K562 (cell line): ENCODE data around the gene TTC22. TPM values are rescaled to one million over a fixed set of nuclear protein-coding genes. Genes with fewer than 3 reads are reported as not detected.

Experiments used
- ARID3A ChIP-seq: IDR thresholded peaks from 2 replicates; pipeline ENCODE4 v1.6.1; 2012; ENCODE audit warnings: low read depth, low read length, improper control_type of control experiment, borderline replicate concordance
- DMBX1 ChIP-seq: fragments of 250-450 bp; sonication (Bioruptor Pico); IDR thresholded peaks from 2 replicates; pipeline ENCODE4 v1.8.0; 2022; ENCODE audit warnings: inconsistent platforms, mild to moderate bottlenecking, moderate library complexity, borderline replicate concordance
- ELF1 ChIP-seq: fragments of 200-800 bp; sonication (Bioruptor generic); IDR thresholded peaks from 2 replicates; pipeline ENCODE4 v1.6.1; 2016; ENCODE audit warnings: missing genetic modification characterization, missing compliant biosample characterization
- ETS2 ChIP-seq: IDR thresholded peaks from 2 replicates; pipeline ENCODE4 v1.6.1; 2016; ENCODE audit warnings: borderline replicate concordance, missing genetic modification characterization, mild to moderate bottlenecking, moderate library complexity, missing compliant biosample characterization; ENCODE audit not compliant: poor library complexity, severe bottlenecking
- EZH2 ChIP-seq: IDR thresholded peaks from 2 replicates; pipeline ENCODE4 v1.6.1; 2012; ENCODE audit warnings: low read depth, mild to moderate bottlenecking, inconsistent platforms, low read length, borderline replicate concordance
- HNRNPUL1 ChIP-seq: fragments of 200-400 bp; formaldehyde crosslinking; IDR thresholded peaks from 2 replicates; pipeline ENCODE4 v1.6.1; 2017; ENCODE audit warnings: low read length
- ILK ChIP-seq: fragments of 450-650 bp; IDR thresholded peaks from 2 replicates; pipeline ENCODE4 v1.6.1; 2016; ENCODE audit warnings: missing genetic modification characterization, low read depth, mild to moderate bottlenecking, missing compliant biosample characterization, moderate library complexity, borderline replicate concordance
- KDM4B ChIP-seq, 2 experiments: fragments of 450-650 bp in 1 of 2; sonication (generic) in 1 of 2; IDR thresholded peaks; 2 replicates each; pipeline ENCODE4 v1.6.1; 2016 to 2017; ENCODE audit warnings: borderline replicate concordance in 2 of 2, antibody characterized with exemption in 1 of 2, low read depth in 1 of 2, mild to moderate bottlenecking in 1 of 2
- MECOM ChIP-seq: fragments of 250-450 bp; sonication (Bioruptor Pico); IDR thresholded peaks from 2 replicates; pipeline ENCODE4 v1.8.0; 2022; ENCODE audit warnings: inconsistent platforms
- NR2C2 ChIP-seq, 2 experiments: fragments of 200-800 bp in 1 of 2; sonication (Bioruptor generic) in 1 of 2; sonication (generic) in 1 of 2; formaldehyde crosslinking in 1 of 2; IDR thresholded peaks; 2 replicates each; pipeline versions ENCODE4 v1.6.1 to v1.8.0; 2016 to 2022; ENCODE audit warnings: mild to moderate bottlenecking in 1 of 2, missing compliant biosample characterization in 1 of 2, missing genetic modification characterization in 1 of 2, missing genetic modification reagents in 1 of 2
- PHB ChIP-seq: fragments of 250-450 bp; sonication (Bioruptor Pico); IDR thresholded peaks from 2 replicates; pipeline ENCODE4 v1.5.0; 2021
- PHF21A ChIP-seq: fragments of 450-650 bp; IDR thresholded peaks from 2 replicates; pipeline ENCODE4 v1.6.1; 2017; ENCODE audit warnings: low read depth, borderline replicate concordance
- RBM17 ChIP-seq: fragments of 200-400 bp; formaldehyde crosslinking; IDR thresholded peaks from 2 replicates; pipeline ENCODE4 v1.6.1; 2017; ENCODE audit warnings: low read depth, mild to moderate bottlenecking, low read length, borderline replicate concordance
- RNF2 ChIP-seq: sonication (generic); IDR thresholded peaks from 2 replicates; pipeline ENCODE4 v1.6.1; 2016
- SMARCB1 ChIP-seq: IDR thresholded peaks from 2 replicates; pipeline ENCODE4 v1.6.1; 2011; ENCODE audit warnings: improper control_type of control experiment, low read depth; ENCODE audit not compliant: insufficient read length
- TAF7 ChIP-seq: fragments of 450-650 bp; IDR thresholded peaks from 2 replicates; pipeline ENCODE4 v1.6.1; 2016; ENCODE audit warnings: missing genetic modification characterization, missing compliant biosample characterization
- UBTF ChIP-seq, 2 experiments: IDR thresholded peaks; 2 replicates each; pipeline ENCODE4 v1.6.1; 2012; ENCODE audit warnings: improper control_type of control experiment in 2 of 2, low read depth in 2 of 2, low read length in 2 of 2, borderline replicate concordance in 1 of 2
- ZNF165 ChIP-seq: fragments of 250-450 bp; sonication (Bioruptor Pico); IDR thresholded peaks from 2 replicates; pipeline ENCODE4 v1.4.0; 2020; ENCODE audit warnings: borderline replicate concordance
- ZNF253 ChIP-seq: fragments of 250-450 bp; sonication (Bioruptor Pico); conservative IDR thresholded peaks from 2 replicates; pipeline ENCODE4 v1.6.1; 2021; ENCODE audit warnings: mild to moderate bottlenecking
- ZNF41 ChIP-seq: fragments of 250-450 bp; sonication (Bioruptor Pico); conservative IDR thresholded peaks from 2 replicates; pipeline ENCODE4 v1.4.0; 2020; ENCODE audit warnings: mild to moderate bottlenecking
- ZNF717 ChIP-seq: fragments of 250-450 bp; sonication (Bioruptor Pico); IDR thresholded peaks from 2 replicates; pipeline ENCODE4 v1.5.0; 2021
- ZNF740 ChIP-seq, 3 experiments: fragments of 200-800 bp in 1 of 3; sonication (Bioruptor generic) in 1 of 3; sonication (generic) in 1 of 3; formaldehyde crosslinking in 1 of 3; IDR thresholded peaks; 2 replicates each; pipeline versions ENCODE4 v1.6.1 to v1.8.0; 2016 to 2022; ENCODE audit warnings: mild to moderate bottlenecking in 2 of 3, missing compliant biosample characterization in 2 of 3, missing genetic modification characterization in 2 of 3, missing genetic modification reagents in 1 of 3
- polyA plus RNA-seq, 8 experiments: library from polyadenylated mRNA; depleted of rRNA in 4 of 8; stranded (reverse) in 5 of 8; unstranded in 3 of 8; fragments of >200 nt; fragmentation: Nextera tagmentation in 2 of 8; fragmentation: Illumina TruSeq in 1 of 8; extraction: Ambion mirVana in 2 of 8; extraction: Trizol in 1 of 8; gene quantifications; 2 replicates each; pipeline versions ENCODE4 v1.2.1 to v1.2.3, GENCODE V29; 2011 to 2014; ENCODE audit warnings: inconsistent platforms in 1 of 8, missing spikeins in 1 of 8
- total RNA-seq, 7 experiments: library from RNA; depleted of rRNA in 6 of 7; stranded (reverse); fragments of >200 nt in 6 of 7; fragmentation: Illumina TruSeq in 2 of 7; extraction: Trizol in 2 of 7; gene quantifications; 2 replicates each; pipeline versions ENCODE4 v1.2.1 to v1.2.3, GENCODE V29; 2011 to 2021; ENCODE audit warnings: low replicate concordance in 1 of 7

Gene TTC22
- total and polyA plus RNA-seq, 9 of the 15 experiments (the other 6 are each of a cell fraction or from before 2014, with no cell fraction given): 0.07 TPM; not detected in 8

- TF ChIP-seq UBTF (IDR thresholded peaks at IDR 0.05; ENCODE audit: borderline replicate concordance in 1 of 2, low read depth in 2 of 2, low read length in 2 of 2) (0 out of 4 replicates have a peak, but pooled peaks of 1 of the 2 experiments have one; percentile 68), ZNF165 (no peak), ZNF717 (no peak), NR2C2 (CRISPR knock-in tag; IDR thresholded peaks at IDR 0.05) (peak; percentile 51; the same call in 1 of the 2 replicates), NR2C2 (tag; IDR thresholded peaks at IDR 0.05) (peak; percentile 91), TAF7 (tag) (0 out of 2 replicates have a peak, but pooled peaks have one; percentile 41), MECOM (CRISPR knock-in tag) (no peak), ILK (tag) (no peak), ZNF253 (CRISPR knock-in tag) (no peak), ARID3A (no peak), PHB (CRISPR knock-in tag) (0 out of 2 replicates have a peak, but pooled peaks have one; percentile 33), RBM17 (no peak), PHF21A (no peak), ZNF41 (CRISPR knock-in tag) (no peak), RNF2 (no peak; the same call in 1 of the 2 replicates), SMARCB1 (no peak), ETS2 (tag) (no peak), KDM4B (IDR thresholded peaks at IDR 0.05; ENCODE audit: borderline replicate concordance in 2 of 2, low read depth in 1 of 2) (peak in 1 of 2 experiments; percentile 69; a peak in 1 of 4 replicates), EZH2 (no peak), ELF1 (tag) (peak; percentile 95), HNRNPUL1 (no peak), DMBX1 (CRISPR knock-in tag) (no peak; the same call in 1 of the 2 replicates), ZNF740 (CRISPR knock-in tag; IDR thresholded peaks at IDR 0.05) (no peak), ZNF740 (tag; IDR thresholded peaks at IDR 0.05) (no peak)
Observed at GRCh38 chr1:54764133-54764921, 36.8 kb downstream of the TTC22 start, which contains the start of gene PARS2 (continued).
